GM18867 (cell line): Measurements from ENCODE around the gene CDC42EP4.

Experiments
- ATAC-seq: cut with Tn5 transposase; IDR thresholded peaks from one replicate; pipeline ENCODE4 v1.9.1; 2021; ENCODE audit warnings: mild to moderate bottlenecking, moderate library complexity; ENCODE audit not compliant: unreplicated experiment

The CDC42EP4 gene

DNA sequence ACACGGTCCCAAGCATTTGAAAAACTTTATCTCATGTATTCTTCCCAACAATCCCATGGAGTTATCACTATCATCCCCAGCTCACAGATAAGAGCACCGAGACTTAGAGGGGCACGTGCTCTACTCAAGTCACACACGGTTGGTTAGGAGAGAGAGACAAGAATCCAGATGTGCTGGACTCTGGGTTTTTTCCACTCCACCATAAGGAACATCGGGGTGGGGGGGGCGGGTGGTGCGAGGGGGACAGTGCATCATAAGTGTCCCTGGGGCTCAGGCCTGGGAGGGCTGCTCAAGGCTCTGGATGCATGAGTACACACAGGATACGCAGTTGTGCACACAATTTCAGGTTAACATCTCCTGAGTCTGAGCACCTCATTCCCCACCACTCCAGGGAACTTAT, 7.4 kb downstream of the CDC42EP4 start:
- no peak for ATAC-seq

DNA sequence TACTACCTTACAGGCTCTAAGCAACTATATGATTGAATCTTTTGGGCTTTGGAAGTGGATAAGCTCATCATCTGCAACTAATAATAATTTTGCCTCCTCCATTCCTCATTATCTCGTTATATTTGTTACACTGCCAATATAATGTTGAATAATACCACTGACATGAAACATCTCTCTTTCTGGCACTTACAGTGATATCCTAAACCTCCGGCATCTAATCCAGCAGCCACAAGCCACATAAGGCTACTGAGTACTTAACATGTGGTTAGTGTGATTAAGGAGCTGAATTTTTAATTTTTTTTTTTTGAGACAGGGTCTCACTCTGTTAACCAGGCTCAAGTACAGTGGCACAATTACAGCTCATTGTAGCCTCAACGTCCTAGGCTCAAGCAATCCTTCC, 9.6 kb downstream of the CDC42EP4 start:
- no peak for ATAC-seq

DNA sequence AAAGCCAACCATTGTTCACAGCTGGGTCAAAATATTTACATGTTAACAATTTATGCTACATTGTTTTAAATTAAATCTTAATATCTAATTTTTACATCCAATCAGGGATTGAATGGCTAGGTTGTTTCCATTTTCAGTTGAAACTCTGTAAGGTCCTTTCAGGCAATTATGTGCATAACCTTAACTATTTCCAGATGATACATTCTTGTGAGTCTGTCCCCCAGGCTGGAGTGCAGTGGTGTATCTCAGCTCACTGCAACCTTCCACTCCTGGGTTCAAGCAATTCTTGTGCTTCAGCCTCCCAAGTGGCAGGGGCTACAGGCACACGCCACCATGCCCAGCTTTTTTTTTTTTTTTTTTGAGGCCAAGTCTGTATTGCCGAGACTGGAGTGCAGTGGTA, 10.4 kb downstream of the CDC42EP4 start:
- no peak for ATAC-seq

- ATAC-seq: no peak
These were observed 11.4 kb downstream of the CDC42EP4 start for GRCh38 chr17:73300392-73300791.

GRCh38 chr17:73297934-73298861, 13.6 kb downstream of the CDC42EP4 start:
- ATAC-seq: no peak

- no peak for ATAC-seq
These were observed 18.3 kb downstream of the CDC42EP4 start for GRCh38 chr17:73293480-73293911.

- ATAC-seq: no peak
These were observed 18.8 kb downstream of the CDC42EP4 start for GRCh38 chr17:73293031-73293430.

DNA sequence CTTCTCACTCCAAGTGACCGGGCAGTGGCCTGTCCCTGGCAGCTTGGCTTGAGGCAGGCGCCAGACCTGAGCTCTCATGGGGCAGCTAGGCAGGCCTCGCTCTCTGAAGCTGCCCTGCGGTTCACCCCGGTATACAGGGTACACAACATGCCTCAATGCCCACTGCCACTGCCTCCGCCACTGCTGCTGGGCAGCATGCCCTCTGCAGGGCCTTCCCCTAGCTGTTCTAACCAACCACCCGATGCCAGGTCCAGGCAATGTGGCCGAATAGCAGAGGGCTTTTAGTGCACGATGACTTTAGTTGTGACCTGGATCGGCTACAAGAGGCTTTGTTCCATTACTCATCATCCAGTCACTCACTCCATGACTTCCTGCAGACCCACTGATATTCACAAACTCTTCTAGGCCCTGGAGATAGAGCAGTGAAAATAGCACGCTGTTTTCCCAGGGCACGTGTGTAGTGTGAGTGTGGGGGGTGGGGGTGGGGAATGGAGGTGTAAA, 19.7 kb downstream of the CDC42EP4 start:
- no peak for ATAC-seq

DNA sequence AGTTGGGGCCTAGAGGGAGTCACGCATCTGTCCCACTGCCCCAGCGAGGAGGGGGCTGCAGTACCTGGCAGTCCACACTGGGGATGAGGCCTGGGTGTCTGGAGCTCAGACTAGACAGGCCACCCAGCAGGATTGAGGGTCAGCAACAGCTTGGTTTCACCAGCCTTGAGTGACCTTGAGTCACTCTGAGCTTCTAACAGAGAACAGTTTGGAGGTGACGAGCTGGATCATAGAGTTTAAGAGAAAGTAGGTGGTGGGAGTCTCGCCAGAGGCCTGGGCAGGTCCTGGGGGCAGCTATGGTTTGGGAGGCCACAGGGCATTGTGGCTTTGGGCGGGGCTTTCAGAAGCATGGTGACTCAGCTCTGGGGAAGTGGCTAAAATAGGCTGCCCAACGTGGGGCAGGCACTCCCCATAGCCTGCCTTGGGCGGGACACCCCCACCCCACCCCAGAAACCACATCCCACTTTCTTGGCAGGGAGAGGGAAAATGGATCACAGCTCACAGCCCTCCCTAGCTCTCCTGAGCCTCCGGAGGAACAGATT, 20.5 kb downstream of the CDC42EP4 start:
- ATAC-seq: peak; percentile 83

DNA sequence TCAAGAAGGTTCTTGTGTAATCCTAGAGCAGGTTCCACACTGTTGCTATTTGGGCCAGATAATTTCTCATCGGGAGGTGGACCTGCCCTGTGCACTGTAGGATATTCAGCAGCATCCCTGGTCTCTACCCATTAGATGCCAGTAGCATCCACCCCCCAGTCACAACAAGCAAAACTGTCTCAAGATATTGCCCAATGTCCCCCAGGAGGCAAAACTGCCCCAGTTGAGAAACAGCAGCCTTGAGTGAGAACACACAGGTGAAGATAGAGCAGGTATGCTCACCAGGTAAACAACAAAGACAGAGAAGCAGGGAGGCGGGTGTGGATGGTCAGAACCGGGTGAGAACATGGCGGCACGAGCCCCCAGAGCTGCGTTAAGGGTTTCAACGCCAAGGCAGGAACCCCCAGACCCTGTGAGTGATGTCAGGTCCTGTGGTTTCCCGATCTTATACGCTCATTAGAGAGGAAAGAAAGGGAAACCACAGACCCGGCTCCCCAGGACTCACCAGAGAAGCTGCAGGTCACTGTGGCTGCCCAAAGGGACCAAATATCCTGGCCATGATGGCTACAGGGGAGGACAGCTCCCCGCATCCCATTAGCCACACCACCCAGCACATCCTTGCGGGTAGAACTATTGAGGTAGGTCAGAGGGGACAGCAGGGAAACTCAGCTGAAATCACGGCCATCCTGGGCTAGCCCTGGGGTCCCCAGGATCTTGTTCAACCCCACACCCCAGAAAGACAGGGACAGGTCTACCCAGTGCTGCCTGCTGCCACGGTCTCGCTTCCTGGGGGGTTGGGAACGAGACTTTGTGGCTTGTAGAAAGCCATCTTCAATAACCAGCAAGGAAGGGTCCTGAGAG, 21.2 kb downstream of the CDC42EP4 start:
- peak; percentile 40 for ATAC-seq

DNA sequence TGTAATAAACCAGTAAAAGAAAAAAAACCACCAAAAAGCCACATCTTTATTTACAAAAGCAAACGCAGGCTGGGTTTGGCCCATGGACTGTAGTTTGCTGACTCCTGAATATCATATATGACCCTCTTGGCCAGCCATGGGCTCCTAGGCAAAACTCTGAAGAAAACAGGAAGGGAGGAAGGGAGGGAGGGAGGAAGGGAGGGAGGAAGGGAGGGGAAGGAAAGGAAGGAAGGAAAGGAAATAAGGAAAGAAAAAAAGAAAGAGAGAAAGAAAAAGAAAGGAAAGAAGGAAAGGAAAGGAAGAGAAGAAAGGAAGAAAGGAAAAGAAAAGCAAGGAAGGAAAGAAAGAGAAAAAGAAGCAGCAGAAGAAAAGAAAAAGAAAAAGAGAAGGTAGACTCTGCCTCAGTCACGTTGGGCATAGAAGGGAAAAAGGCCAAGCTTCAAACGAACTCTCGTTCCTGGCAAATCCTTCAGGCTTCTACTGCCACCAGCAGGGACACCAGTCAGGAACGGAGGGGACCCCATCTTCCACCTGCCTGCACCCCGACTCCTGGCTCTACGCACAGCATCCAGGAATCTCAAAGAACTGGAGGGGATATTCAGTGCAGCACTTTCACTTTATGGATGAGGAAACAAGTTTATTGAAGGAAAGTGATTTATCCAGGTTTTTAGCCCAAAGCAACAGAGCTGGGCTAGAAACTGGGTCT, 22.1 kb downstream of the CDC42EP4 start:
- no peak for ATAC-seq

- ATAC-seq: no peak
These were observed 23.1 kb downstream of the CDC42EP4 start for GRCh38 chr17:73288534-73289302.

- ATAC-seq: no peak
These were observed 24.9 kb downstream of the CDC42EP4 start for GRCh38 chr17:73286863-73287296.

DNA sequence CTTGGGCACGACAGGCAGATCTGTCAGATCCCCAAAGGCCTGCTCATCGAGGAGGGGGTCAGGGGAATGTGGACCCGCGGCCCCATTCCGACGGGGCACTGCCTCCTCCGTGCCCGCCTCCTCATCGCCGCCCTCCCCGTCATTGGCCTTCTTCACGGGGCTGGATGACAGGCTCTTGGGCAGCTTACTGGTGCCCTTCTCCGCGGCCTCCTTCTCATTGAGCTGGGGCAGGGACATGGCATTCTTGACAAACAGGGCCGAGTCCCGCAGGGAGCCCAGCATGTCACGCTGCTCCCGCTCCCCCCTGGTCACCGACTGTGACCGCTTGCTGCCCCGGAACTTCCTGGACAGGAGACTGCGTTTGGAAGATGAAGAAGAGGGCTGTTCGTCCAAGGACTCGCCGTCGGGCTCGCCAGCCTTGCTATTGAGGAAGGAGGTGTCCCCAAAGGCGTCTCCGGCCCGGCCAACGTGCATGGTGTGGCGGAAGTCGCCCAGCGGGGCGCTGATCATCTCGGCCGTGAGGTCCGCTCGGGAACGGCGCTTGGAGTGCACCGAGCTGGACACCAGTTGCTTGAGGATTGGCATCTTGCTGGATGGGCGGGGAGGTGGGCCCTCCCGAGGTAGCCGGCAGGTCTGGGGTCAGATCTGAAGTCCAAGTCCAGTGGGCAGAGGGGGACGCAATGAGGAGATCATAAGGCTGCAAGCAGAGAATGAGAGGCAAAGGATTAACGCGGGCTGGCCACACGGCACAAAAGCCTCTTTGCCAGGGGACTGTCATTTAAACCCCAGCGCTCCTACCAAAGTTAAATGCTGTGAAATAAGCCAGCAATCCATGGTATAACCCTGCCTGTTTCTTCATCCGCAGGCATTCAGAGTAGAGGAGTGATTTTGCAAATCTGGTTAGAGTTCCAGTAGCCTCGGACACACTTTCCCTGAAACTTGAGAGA, 25.6 kb downstream of the CDC42EP4 start:
- no peak for ATAC-seq

DNA sequence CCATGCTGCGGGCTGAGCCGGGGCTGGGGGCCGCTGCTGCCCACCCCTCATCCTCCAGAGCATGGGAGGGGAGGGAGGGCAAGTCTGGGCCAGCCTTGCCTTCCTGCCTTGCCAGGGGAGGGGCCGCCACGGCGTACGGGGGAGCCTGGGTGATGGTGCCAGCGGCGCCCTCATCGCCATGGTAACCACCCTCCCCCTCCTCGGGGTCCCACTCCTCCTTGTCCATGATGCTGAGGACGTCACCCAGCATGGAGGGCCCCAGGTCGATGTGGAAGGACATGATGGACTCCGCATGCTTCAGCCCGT, 26.2 kb downstream of the CDC42EP4 start:
- no peak for ATAC-seq

- no peak for ATAC-seq
These were observed 26.7 kb downstream of the CDC42EP4 start for GRCh38 chr17:73284906-73285602.

DNA sequence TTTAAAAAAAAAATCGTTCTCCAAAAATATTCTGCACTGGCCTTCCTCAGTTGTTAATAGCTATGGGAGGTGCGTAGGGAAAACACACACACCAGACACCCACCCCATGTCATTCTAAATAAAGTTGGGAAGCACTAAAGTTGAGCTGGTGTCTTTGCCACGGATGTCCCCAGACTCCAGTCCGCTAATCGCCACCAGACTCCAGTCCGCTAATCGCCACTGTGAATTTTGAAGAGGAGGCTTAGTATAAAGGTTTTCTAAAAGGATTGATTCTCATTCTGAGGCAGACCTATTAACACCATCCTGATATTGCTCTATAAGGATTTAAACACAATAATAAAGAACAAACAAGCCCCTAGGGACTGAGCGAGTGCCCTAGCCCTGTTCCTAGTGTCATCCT, 27.4 kb downstream of the CDC42EP4 start:
- ATAC-seq: no peak

GRCh38 chr17:73283841-73284282, 27.9 kb downstream of the CDC42EP4 start:
- ATAC-seq: no peak
